ENCODE results near the gene ADGRB2.

- TF ChIP-seq CTCF (conservative IDR thresholded peaks at IDR 0.05 in 1 of 2, IDR thresholded peaks at IDR 0.05 in 1 of 2; ENCODE audit: low read depth in 1 of 2, low read length in 2 of 2) (no peak), EZH2 (IDR thresholded peaks at IDR 0.05; ENCODE audit: low read length, missing control alignments) (no peak)
These were observed 68.8 kb downstream of the ADGRB2 start for GRCh38 chr1:31695327-31695726.
